ENCODE data around the gene EXOC3.

The EXOC3 gene

DNA sequence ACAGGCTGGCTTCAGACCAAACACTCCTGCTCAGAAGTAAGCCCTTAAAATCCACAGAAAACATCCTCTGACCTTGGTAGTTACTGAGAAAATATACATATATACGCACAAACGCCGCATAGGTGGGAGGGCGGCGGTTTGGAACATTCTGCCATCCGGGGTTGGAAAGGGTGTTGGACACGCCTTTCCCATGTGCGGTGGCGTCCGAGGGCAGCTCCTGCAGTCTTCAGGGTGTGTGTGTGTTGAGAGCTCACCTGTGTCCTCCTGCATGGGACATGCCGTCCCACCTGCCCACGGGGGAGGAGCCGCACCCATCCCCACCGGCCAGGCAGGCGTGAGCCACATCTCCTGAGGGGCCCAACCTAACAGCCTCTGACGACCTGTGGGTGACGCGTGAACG lies 53.1 kb downstream of the EXOC3 start:
- Histone ChIP-seq H3K4me3 (ENCODE audit: low read length) (no peak overlapping the region), H3K27me3 (replicated peaks; ENCODE audit: control insufficient read depth, insufficient read depth, low read length) (peaks cover 50% of the 10 kb centered on the region)
- DNase-seq (ENCODE audit: low read depth): no peak

DNA sequence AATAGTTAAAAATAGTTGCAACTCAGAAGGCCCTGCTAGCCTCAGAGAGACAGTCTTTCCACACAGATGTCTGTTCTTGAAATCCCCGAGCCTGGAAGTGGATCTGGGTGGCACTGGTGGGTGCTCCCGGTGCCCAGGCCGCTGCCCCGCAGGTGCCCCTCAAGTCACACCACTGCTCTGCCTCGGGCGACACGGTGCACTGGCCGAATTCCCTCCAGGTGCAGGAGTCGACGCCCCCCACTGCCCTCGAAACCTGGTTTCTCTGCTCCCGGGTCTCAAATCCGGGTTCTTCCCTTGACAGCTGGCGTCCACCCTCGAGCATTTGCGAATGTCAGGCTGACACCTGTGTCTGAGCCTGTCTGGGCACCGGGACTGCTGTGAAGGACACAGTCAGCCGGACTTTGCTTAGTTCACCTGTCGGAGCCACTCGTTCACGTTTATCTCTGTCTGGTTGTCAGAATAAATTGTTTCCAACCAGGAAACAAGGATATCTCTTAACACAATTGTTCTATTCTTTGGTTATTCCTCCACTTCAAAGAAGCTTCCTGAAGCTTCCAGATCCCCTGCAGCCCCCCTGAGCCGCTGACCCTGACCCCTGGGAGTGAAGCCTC lies 54.2 kb downstream of the EXOC3 start:
- Histone ChIP-seq H3K9ac (ENCODE audit: low read length) (no peak overlapping the region), H3K4me3 (ENCODE audit: low read length) (no peak overlapping the region), H3K9me3 (ENCODE audit: control insufficient read depth, low read length) (no peaks in the 10 kb centered on the region), H3K27me3 (replicated peaks; ENCODE audit: control insufficient read depth, insufficient read depth, low read length) (peaks cover 51% of the 10 kb centered on the region), H3K4me1 (ENCODE audit: control insufficient read depth, insufficient read depth, low read length) (no peaks in the 10 kb centered on the region), H3K36me3 (ENCODE audit: control insufficient read depth, insufficient read depth, low read length, severe bottlenecking) (no peaks in the 10 kb centered on the region)
- no peak for DNase-seq (ENCODE audit: low read depth)

More for the DNA sequence above, 53.1 kb downstream of the EXOC3 start:
- H3K9ac ChIP-seq (ENCODE audit: low read length): no peak overlapping the region
- no peaks in the 10 kb centered on the region for H3K4me1 ChIP-seq (ENCODE audit: control insufficient read depth, insufficient read depth, low read length)
- H3K36me3 ChIP-seq (ENCODE audit: control insufficient read depth, insufficient read depth, low read length, severe bottlenecking): no peaks in the 10 kb centered on the region
- H3K9me3 ChIP-seq (ENCODE audit: control insufficient read depth, low read length): no peaks in the 10 kb centered on the region

DNA sequence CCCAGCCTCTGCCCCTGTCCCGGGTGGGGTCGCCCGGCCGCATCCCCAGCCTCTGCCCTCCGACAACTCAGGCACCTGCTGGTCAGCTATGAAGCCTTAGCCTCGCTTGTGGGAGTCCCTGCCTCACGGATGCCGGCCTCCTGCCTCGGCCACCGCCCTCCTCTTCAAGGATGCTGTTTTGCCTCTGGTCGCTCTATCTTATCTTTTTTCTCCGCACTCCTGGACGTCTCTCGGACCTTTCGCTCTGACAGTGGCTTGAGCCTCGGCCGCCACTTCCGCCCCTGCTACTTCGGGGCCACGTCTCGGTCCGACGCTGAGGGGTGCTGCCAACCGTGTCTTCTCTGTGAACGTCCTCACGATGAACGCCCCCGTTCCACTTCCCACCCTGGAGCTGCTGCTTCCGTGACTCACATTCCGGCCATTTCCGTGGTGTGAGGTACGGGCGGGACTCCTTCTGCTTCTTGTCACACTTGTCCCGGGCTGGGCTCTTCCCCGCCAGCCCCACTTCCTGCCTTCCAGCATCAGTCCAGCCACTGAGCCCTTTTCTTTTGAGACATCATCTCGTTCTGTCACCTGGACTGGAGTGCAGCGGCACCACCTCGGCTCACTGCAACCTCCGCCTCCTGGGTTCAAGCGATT lies 55.0 kb downstream of the EXOC3 start:
- H3K9me3 ChIP-seq (ENCODE audit: control insufficient read depth, low read length): peaks cover 6% of the 10 kb centered on the region
- no peaks in the 10 kb centered on the region for H3K4me1 ChIP-seq (ENCODE audit: control insufficient read depth, insufficient read depth, low read length)
- no peak overlapping the region for H3K9ac ChIP-seq (ENCODE audit: low read length)
- H3K27me3 ChIP-seq (replicated peaks; ENCODE audit: control insufficient read depth, insufficient read depth, low read length): peaks cover 54% of the 10 kb centered on the region
- DNase-seq (ENCODE audit: low read depth): no peak
- no peak overlapping the region for H3K4me3 ChIP-seq (ENCODE audit: low read length)
- no peaks in the 10 kb centered on the region for H3K36me3 ChIP-seq (ENCODE audit: control insufficient read depth, insufficient read depth, low read length, severe bottlenecking)

DNA sequence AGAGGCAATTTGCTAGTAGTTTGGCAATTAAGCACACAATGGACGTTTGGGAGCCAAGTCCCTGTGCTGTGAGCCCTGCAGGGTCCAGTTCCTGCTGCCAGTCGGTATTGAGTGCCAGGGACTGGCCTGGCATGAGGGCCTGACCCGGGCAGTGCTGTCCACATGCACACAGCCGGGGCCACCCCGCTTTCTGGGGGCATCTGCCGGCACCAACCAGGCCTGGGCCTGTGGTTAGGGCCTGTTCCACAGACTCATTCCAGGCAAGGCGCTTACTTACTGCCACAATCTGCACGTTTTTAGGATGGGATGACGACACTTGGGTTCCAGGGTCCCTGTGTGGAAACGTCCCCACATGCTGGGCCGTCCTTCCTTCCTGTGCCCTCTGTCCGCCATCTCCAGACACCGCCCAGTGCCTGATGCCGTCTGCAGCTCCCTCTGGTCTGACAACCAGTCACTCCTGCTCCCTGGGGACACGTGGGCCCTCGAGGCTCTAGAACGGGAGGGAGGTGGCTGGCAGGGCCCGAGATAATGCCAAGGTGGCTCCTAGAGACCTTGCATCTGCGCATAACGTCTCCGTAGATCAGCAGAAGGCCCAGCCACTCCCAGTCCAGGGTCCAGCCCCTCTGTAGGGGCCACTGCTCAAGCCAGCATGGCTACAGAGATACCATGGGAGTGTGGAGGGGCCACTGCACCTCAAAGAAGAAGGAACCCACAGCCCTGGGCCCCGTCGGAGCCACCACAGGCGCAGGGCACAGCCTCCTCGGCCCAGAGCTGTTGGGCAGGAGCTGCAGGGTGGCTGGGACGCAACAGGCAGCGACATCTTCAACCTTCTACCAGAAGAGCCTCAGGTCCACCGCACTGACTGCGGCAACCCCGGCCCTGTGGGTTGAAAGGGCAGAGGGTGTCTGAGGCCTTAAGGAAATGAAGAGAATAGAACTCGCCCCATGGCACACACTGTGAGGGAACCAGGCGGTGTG lies 56.5 kb downstream of the EXOC3 start:
- Histone ChIP-seq H3K4me1 (ENCODE audit: control insufficient read depth, insufficient read depth, low read length) (no peaks in the 10 kb centered on the region), H3K36me3 (ENCODE audit: control insufficient read depth, insufficient read depth, low read length, severe bottlenecking) (no peaks in the 10 kb centered on the region), H3K4me3 (ENCODE audit: low read length) (no peak overlapping the region), H3K9me3 (ENCODE audit: control insufficient read depth, low read length) (peaks cover 10% of the 10 kb centered on the region), H3K9ac (ENCODE audit: low read length) (no peak overlapping the region), H3K27me3 (replicated peaks; ENCODE audit: control insufficient read depth, insufficient read depth, low read length) (peaks cover 55% of the 10 kb centered on the region)
- DNase-seq (ENCODE audit: low read depth): no peak

DNA sequence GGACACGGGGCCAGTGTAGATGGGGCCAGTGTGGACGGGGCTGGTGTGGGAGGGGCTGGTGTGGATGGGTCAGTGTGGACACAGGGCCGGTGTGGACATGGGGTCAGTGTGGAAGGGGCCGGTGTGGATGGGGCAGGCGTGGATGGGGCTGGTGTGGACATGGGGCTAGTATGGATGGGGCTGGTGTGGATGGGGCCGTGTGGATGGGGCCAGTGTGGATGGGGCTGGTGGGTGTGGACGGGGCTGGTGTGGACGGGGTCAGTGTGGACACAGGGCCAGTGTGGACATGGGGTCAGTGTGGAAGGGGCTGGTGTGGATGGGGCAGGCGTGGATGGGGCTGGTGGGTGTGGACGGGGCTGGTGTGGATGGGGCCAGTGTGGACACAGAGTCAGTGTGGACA lies 57.5 kb downstream of the EXOC3 start:
- Histone ChIP-seq H3K4me1 (ENCODE audit: control insufficient read depth, insufficient read depth, low read length) (no peaks in the 10 kb centered on the region), H3K27me3 (replicated peaks; ENCODE audit: control insufficient read depth, insufficient read depth, low read length) (peaks cover 56% of the 10 kb centered on the region)

DNA sequence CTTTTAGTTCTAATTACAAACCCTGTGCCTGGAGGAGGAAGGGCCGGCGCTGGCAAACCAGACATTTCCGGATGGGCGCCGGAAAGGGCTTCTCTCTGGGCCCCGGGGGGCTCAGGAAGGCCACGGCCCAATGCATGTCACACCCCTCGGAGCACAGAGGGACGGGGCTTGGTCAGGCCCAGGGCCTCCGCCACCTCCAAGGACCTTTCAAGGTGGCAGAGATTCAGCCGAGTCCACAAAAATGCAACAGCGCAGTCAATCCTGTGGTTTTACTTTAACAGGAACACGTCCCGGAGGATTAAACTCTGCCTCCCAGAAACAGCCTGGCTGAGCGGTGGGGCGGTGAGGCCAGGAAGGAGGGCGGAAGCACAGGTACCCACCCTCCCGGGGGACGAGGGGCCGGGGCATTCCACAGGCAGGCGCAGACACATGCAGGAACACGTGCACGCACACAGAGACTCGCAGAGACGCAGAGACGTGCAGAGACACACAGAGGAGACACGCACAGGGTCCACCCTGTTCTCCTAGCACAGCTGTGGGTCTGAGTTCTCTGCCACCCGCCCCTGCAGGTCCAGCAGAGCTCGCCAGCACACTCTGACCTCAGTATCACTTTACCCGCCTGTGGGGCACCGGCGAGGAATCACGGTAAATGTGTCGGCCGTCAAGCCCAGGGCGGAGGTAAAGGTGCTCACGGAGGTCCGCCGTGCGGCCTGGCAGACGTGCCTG lies 58.3 kb downstream of the EXOC3 start:
- peaks cover 58% of the 10 kb centered on the region for H3K27me3 ChIP-seq (replicated peaks; ENCODE audit: control insufficient read depth, insufficient read depth, low read length)
- H3K4me1 ChIP-seq (ENCODE audit: control insufficient read depth, insufficient read depth, low read length): no peaks in the 10 kb centered on the region

More for the DNA sequence above, 57.5 kb downstream of the EXOC3 start:
- no peak overlapping the region for H3K4me3 ChIP-seq (ENCODE audit: low read length)
- no peaks in the 10 kb centered on the region for H3K36me3 ChIP-seq (ENCODE audit: control insufficient read depth, insufficient read depth, low read length, severe bottlenecking)
- H3K9ac ChIP-seq (ENCODE audit: low read length): no peak overlapping the region
- H3K9me3 ChIP-seq (ENCODE audit: control insufficient read depth, low read length): peaks cover 10% of the 10 kb centered on the region
- DNase-seq (ENCODE audit: low read depth): no peak

DNA sequence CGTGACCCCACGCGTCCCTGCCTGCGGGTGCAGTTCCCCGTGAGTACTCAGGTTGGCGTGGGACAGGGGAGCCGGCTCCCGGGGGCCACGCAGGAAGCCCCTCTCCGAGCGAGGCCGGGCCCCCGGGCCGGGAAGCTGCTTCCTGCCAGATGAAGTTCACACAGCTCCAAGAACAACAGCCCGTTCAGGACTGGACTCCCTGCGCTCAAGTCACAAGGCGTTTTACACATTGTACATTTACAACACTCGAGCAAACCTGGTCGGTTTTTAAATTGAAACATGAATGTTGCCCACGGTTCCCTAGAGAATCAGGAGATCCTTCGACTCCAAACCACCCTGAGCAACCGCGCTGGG lies 58.8 kb downstream of the EXOC3 start:
- Histone ChIP-seq H3K27me3 (replicated peaks; ENCODE audit: control insufficient read depth, insufficient read depth, low read length) (peaks cover 60% of the 10 kb centered on the region), H3K4me1 (ENCODE audit: control insufficient read depth, insufficient read depth, low read length) (no peaks in the 10 kb centered on the region), H3K4me3 (ENCODE audit: low read length) (no peak overlapping the region), H3K9me3 (ENCODE audit: control insufficient read depth, low read length) (peaks cover 10% of the 10 kb centered on the region), H3K36me3 (ENCODE audit: control insufficient read depth, insufficient read depth, low read length, severe bottlenecking) (no peaks in the 10 kb centered on the region), H3K9ac (ENCODE audit: low read length) (no peak overlapping the region)
- DNase-seq (ENCODE audit: low read depth): no peak

More for the DNA sequence above, 58.3 kb downstream of the EXOC3 start:
- Histone ChIP-seq H3K4me3 (ENCODE audit: low read length) (no peak overlapping the region), H3K9ac (ENCODE audit: low read length) (no peak overlapping the region), H3K9me3 (ENCODE audit: control insufficient read depth, low read length) (peaks cover 10% of the 10 kb centered on the region), H3K36me3 (ENCODE audit: control insufficient read depth, insufficient read depth, low read length, severe bottlenecking) (no peaks in the 10 kb centered on the region)
- DNase-seq (ENCODE audit: low read depth): no peak

DNA sequence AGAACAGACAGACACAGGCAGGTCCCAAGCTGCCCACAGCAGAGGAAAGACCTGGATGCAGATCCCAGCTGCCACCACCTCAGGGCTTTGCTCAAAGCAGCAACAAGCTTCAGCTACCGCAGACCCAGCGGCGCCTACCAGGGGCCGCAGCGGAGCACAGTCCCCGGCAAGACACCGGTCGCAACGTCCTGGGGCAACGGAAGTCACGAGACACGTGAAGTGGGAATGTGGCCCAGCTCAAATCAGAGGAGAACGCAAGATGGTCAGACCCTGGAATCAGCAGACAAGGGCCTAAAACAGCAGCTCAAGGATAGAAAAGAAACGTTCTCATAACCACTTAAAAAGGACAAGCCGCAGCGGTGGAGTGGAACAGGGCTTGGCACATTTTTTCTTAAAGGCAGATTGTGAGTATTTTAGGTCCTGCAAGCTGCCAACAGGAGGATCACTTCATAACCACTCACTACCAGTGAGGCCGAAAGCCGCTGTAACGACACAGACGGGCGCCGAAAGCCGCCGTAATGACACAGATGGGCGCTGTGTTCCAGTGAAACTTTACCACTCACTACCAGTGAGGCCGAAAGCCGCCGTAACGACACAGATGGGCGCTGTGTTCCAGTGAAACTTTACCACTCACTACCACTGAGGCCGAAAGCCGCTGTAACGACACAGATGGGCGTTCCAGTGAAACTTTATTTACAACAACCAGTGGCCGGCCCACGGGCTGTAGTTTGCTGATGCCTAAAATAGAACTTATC lies 59.5 kb downstream of the EXOC3 start:
- H3K4me1 ChIP-seq (ENCODE audit: control insufficient read depth, insufficient read depth, low read length): no peaks in the 10 kb centered on the region
- no peak overlapping the region for H3K4me3 ChIP-seq (ENCODE audit: low read length)
- no peak for DNase-seq (ENCODE audit: low read depth)
- peaks cover 54% of the 10 kb centered on the region for H3K27me3 ChIP-seq (replicated peaks; ENCODE audit: control insufficient read depth, insufficient read depth, low read length)
- peaks cover 10% of the 10 kb centered on the region for H3K9me3 ChIP-seq (ENCODE audit: control insufficient read depth, low read length)
- H3K36me3 ChIP-seq (ENCODE audit: control insufficient read depth, insufficient read depth, low read length, severe bottlenecking): no peaks in the 10 kb centered on the region
- H3K9ac ChIP-seq (ENCODE audit: low read length): no peak overlapping the region

DNA sequence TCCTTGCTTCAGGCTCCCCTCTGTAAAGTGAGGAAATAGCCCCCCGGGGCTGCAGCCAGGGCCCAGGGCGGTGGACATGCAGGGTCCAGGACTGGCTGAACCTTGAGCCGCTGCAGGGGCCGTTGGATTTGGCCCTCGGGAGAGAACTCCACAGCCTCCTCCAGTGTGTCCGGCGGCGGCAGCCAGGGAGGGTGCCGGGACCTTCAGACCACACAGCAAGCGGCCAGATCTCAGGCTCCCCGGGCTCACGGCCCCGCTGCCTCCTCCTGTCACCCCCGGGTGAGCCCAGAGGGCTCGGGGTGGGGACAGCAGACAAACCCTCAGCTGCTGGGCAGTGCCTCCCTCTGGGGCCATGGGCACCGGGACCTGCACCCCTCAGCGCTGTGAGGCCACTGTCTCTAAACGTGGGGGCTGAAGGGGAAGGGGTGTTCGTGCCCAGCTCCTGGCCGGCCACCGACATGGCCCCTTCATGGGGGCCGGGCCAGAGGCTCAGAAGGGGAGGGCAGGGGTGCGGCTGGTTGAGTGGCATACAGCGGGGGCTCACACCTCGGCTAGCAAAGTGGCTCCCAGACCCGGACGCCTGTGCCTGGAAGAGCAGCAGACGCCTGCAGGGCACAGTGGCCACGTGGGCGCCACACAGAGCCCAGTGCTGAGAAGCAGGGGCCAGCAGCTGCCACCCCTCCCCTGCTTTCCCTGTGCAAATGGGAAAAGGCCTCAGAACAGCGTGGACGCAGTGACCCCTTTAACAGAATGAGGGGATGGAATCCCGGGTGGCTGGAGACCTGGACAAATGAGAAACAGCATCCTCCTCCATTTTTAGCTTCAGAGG lies 61.6 kb downstream of the EXOC3 start:
- H3K9ac ChIP-seq (ENCODE audit: low read length): no peak overlapping the region
- H3K4me3 ChIP-seq (ENCODE audit: low read length): no peak overlapping the region
- DNase-seq (ENCODE audit: low read depth): no peak
- H3K27me3 ChIP-seq (replicated peaks; ENCODE audit: control insufficient read depth, insufficient read depth, low read length): peaks cover 37% of the 10 kb centered on the region
- peaks cover 10% of the 10 kb centered on the region for H3K9me3 ChIP-seq (ENCODE audit: control insufficient read depth, low read length)
- no peaks in the 10 kb centered on the region for H3K4me1 ChIP-seq (ENCODE audit: control insufficient read depth, insufficient read depth, low read length)
- H3K36me3 ChIP-seq (ENCODE audit: control insufficient read depth, insufficient read depth, low read length, severe bottlenecking): no peaks in the 10 kb centered on the region

DNA sequence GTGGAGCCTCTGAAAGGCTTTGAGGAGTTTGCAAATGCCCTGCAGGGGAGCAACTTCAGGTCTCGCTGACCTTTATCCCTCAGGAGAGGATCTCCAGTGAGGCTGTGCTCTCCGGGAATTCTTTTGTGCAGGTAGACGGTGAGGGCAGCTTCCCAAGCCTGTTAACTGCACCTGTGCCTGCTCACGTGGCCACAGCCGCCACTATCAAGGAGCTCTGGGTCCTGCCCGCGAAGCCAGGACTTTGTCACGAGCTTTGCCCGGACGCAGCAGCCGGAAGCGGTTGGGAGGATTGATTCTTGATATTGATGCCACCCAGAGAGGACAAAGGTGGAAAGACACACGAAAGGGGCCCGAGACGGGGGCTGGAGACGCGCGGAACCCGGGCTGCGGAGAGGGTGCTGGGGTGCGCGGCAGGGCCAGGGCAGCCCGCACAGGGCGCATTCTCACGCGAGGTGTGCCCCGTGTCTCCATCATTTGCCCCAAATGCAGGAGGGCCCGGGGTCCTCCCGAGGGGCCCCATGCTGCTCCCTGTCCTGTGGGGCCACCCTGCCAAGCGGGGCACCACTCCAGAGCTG lies 63.1 kb downstream of the EXOC3 start:
- Histone ChIP-seq H3K36me3 (ENCODE audit: control insufficient read depth, insufficient read depth, low read length, severe bottlenecking) (no peaks in the 10 kb centered on the region), H3K9me3 (ENCODE audit: control insufficient read depth, low read length) (peaks cover 10% of the 10 kb centered on the region), H3K4me3 (ENCODE audit: low read length) (no peak overlapping the region), H3K27me3 (replicated peaks; ENCODE audit: control insufficient read depth, insufficient read depth, low read length) (peaks cover 28% of the 10 kb centered on the region), H3K9ac (ENCODE audit: low read length) (no peak overlapping the region), H3K4me1 (ENCODE audit: control insufficient read depth, insufficient read depth, low read length) (no peaks in the 10 kb centered on the region)
- DNase-seq (ENCODE audit: low read depth): no peak
